Keratinocyte (primary cell): Measurements from ENCODE around the gene MAP3K6.

Experiments used
- EZH2 ChIP-seq: IDR thresholded peaks from one replicate; pipeline ENCODE4 v1.6.1; 2012; ENCODE audit warnings: inconsistent platforms, mild to moderate bottlenecking, low read length, moderate library complexity
- TF ChIP-seq, protein P1 (sequence below), 3 experiments: IDR thresholded peaks in 1 of 3; conservative IDR thresholded peaks in 1 of 3; optimal IDR thresholded peaks in 1 of 3; 2 replicates in 2 of 3; 3 replicates in 1 of 3; pipeline versions ENCODE3 to v1.5.1; 2011; ENCODE audit warnings: low read length in 3 of 3, mild to moderate bottlenecking in 3 of 3, moderate library complexity in 2 of 3, control low read depth in 1 of 3, inconsistent platforms in 1 of 3; ENCODE audit not compliant: insufficient read depth in 2 of 3; ENCODE audit errors: extremely low read depth in 1 of 3

DNA sequence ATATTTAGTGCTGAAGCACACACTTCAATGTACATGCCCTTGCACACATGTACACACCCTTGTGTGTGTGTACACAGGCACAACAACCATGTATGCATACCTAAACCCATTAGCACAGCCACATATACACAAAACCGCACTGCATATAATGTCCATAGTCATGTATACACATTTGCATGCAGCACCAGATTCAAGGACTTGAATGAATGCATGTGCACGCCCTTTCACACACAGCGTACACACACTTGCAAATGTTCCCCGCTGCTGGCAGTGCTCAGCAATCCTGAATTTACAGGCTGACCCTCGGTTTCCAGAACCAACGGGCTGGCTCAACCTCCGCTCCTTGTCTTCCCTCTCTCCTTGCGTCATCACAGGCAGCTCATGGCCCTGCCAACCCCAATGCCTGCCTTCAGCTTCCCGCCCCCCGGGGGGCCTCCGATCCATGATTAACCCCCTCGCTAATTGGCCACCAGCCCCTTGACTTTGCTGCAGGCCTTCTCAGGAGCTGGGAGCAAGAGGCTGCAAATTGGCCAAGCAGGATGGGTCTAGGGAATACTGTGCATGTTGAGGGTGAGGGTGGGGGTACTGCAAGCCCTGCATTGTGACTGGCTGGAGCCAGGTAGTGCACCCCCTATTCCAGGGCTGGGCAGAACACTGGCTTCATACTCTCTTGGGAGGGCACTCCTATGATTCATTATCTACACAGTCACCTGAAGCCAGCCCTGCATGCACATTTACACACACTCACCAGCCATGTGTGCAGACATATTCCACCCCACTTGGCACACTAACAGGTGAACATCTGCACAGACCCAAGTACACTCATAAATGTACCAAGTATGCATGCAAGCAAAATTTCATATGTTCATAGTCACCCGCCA lies 33.6 kb upstream of the MAP3K6 start:
- TF ChIP-seq, protein P1, sequence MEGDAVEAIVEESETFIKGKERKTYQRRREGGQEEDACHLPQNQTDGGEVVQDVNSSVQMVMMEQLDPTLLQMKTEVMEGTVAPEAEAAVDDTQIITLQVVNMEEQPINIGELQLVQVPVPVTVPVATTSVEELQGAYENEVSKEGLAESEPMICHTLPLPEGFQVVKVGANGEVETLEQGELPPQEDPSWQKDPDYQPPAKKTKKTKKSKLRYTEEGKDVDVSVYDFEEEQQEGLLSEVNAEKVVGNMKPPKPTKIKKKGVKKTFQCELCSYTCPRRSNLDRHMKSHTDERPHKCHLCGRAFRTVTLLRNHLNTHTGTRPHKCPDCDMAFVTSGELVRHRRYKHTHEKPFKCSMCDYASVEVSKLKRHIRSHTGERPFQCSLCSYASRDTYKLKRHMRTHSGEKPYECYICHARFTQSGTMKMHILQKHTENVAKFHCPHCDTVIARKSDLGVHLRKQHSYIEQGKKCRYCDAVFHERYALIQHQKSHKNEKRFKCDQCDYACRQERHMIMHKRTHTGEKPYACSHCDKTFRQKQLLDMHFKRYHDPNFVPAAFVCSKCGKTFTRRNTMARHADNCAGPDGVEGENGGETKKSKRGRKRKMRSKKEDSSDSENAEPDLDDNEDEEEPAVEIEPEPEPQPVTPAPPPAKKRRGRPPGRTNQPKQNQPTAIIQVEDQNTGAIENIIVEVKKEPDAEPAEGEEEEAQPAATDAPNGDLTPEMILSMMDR (optimal IDR thresholded peaks at IDR 0.05 in 1 of 3, IDR thresholded peaks at IDR 0.05 in 1 of 3, conservative IDR thresholded peaks at IDR 0.05 in 1 of 3; ENCODE audit: extremely low read depth in 1 of 3, insufficient read depth in 2 of 3, low read length in 3 of 3), result no peak
- TF ChIP-seq EZH2, result no peak
